HG03045 (cell line): ENCODE results near the gene USP47.
A peak's percentile ranks its signal among the peaks of the same experiment; 100 is the strongest.

Experiments
- ATAC-seq: cut with Tn5 transposase; IDR thresholded peaks from one replicate; pipeline ENCODE4 v1.9.1; 2021; ENCODE audit warnings: mild to moderate bottlenecking, moderate library complexity; ENCODE audit not compliant: unreplicated experiment

The USP47 gene

GRCh38 chr11:11841723-11842420 lies at the start of gene USP47:
Gene USP47 (plus strand): TSS chr11:11841972. CDS start chr11:11842186, 214 bp downstream.
- peak; percentile 80 for ATAC-seq

GRCh38 chr11:11793073-11793472 lies 48.7 kb upstream of the USP47 start:
- ATAC-seq, result no peak

GRCh38 chr11:11798586-11799438 lies 43.0 kb upstream of the USP47 start:
- ATAC-seq, result no peak

GRCh38 chr11:11805228-11805627 lies 36.5 kb upstream of the USP47 start:
- no peak for ATAC-seq

- no peak for ATAC-seq
Measured at GRCh38 chr11:11806074-11806473, 35.7 kb upstream of the USP47 start.

- ATAC-seq, result no peak
Measured at GRCh38 chr11:11806586-11806985, 35.2 kb upstream of the USP47 start.

GRCh38 chr11:11807811-11808782 lies 33.7 kb upstream of the USP47 start:
- no peak for ATAC-seq

- ATAC-seq, result no peak
Measured at GRCh38 chr11:11808992-11809615, 32.7 kb upstream of the USP47 start.

- no peak for ATAC-seq
Measured at GRCh38 chr11:11810764-11811726, 30.7 kb upstream of the USP47 start.

GRCh38 chr11:11813288-11813962 lies 28.3 kb upstream of the USP47 start:
- ATAC-seq, result no peak

GRCh38 chr11:11814614-11815452 lies 26.9 kb upstream of the USP47 start:
- ATAC-seq, result no peak

GRCh38 chr11:11816511-11817314 lies 25.1 kb upstream of the USP47 start:
- ATAC-seq, result no peak

- ATAC-seq, result no peak
Measured at GRCh38 chr11:11817957-11818356, 23.8 kb upstream of the USP47 start.

- no peak for ATAC-seq
Measured at GRCh38 chr11:11818529-11819121, 23.1 kb upstream of the USP47 start.

- no peak for ATAC-seq
Measured at GRCh38 chr11:11821899-11822298, 19.9 kb upstream of the USP47 start.

- no peak for ATAC-seq
Measured at GRCh38 chr11:11822946-11823345, 18.8 kb upstream of the USP47 start.

- ATAC-seq, result no peak
Measured at GRCh38 chr11:11826260-11826659, 15.5 kb upstream of the USP47 start.
